Ascending aorta (tissue), 2 donors: ENCODE data around the gene CNKSR2. TPM values are rescaled to one million over a fixed set of nuclear protein-coding genes. Genes with fewer than 3 reads are reported as not detected.

Source experiments
- DNase-seq, 2 donors: peaks; one replicate each; pipeline ENCODE4 v3.0.0-alpha.2; 2019; ENCODE audit warnings: low spot score in 2 of 2
- H3K27ac ChIP-seq, 2 donors: fragments of 200-600 bp; sonication (generic); one replicate each; pipeline ENCODE4 v1.5.1; 2016 to 2017; ENCODE audit warnings: mild to moderate bottlenecking in 1 of 2
- H3K27me3 ChIP-seq: fragments of 200-600 bp; sonication (generic); one replicate; pipeline ENCODE4 v1.5.1; 2017
- H3K36me3 ChIP-seq, 2 donors: fragments of 200-600 bp; sonication (generic); one replicate each; pipeline ENCODE4 v1.5.1; 2016
- H3K4me1 ChIP-seq, 2 donors: fragments of 200-600 bp; sonication (generic); one replicate each; pipeline ENCODE4 v1.5.1; 2016 to 2017; ENCODE audit warnings: mild to moderate bottlenecking in 1 of 2
- H3K4me3 ChIP-seq, 2 donors: fragments of 200-600 bp; sonication (generic); one replicate each; pipeline ENCODE4 v1.5.1; 2016 to 2017; ENCODE audit warnings: mild to moderate bottlenecking in 1 of 2
- H3K9me3 ChIP-seq, 2 donors: fragments of 200-600 bp; sonication (generic); one replicate each; pipeline ENCODE4 v1.5.1; 2016
- CTCF ChIP-seq, 3 experiments: fragments of 200-600 bp in 2 of 3; fragments of 450-650 bp in 1 of 3; sonication (generic) in 2 of 3; IDR thresholded peaks; one replicate each; pipeline ENCODE4 v1.5.1; 2016 to 2019; ENCODE audit warnings: antibody characterized with exemption in 3 of 3, mild to moderate bottlenecking in 1 of 3, moderate library complexity in 1 of 3
- intact Hi-C: fragments of 100-400 bp; cut with DNase I; formaldehyde crosslinking; loops from one replicate; pipeline ENCODE4 v1.15.1; 2023
- total RNA-seq: library from RNA; depleted of rRNA; stranded (reverse); fragments of >200 nt; gene quantifications from one replicate; pipeline ENCODE4 v1.1.0, GENCODE V29; 2016

CNKSR2 gene
- total RNA-seq, 1 donor from 2014 or later: 0.53 TPM

GRCh38 chrX:21620234-21620633 is 246.0 kb downstream of the CNKSR2 start:
- no peak for DNase-seq
- Histone ChIP-seq H3K9me3 (no peaks in the 10 kb centered on the region), H3K27me3 (no peaks in the 10 kb centered on the region)

GRCh38 chrX:21623778-21624501 is 249.7 kb downstream of the CNKSR2 start:
- Histone ChIP-seq H3K27me3 (no peaks in the 10 kb centered on the region), H3K9me3 (peaks cover 0 to 5% of the 10 kb centered on the region in 2 donors), H3K4me1 (no peaks in the 10 kb centered on the region), H3K27ac (no peak overlapping the region), H3K4me3 (no peak overlapping the region), H3K36me3 (no peaks in the 10 kb centered on the region)
- DNase-seq: no peak
- intact Hi-C loops: no loop called here
- TF ChIP-seq CTCF (IDR thresholded peaks at IDR 0.05): no peak

More at GRCh38 chrX:21620234-21620633, 246.0 kb downstream of the CNKSR2 start:
- Histone ChIP-seq H3K36me3 (no peaks in the 10 kb centered on the region), H3K4me1 (no peaks in the 10 kb centered on the region), H3K27ac (no peak overlapping the region), H3K4me3 (no peak overlapping the region)
- intact Hi-C loops: no loop called here
- TF ChIP-seq CTCF (IDR thresholded peaks at IDR 0.05): no peak

- intact Hi-C loops: no loop called here
- peaks cover 0 to 5% of the 10 kb centered on the region in 2 donors for H3K9me3 ChIP-seq
- no peak for TF ChIP-seq CTCF (IDR thresholded peaks at IDR 0.05)
These were observed 257.8 kb downstream of the CNKSR2 start for GRCh38 chrX:21632027-21632426.

GRCh38 chrX:21638311-21638710 is 264.1 kb downstream of the CNKSR2 start:
- intact Hi-C loops: no loop called here
- TF ChIP-seq CTCF (IDR thresholded peaks at IDR 0.05): no peak

More at GRCh38 chrX:21632027-21632426, 257.8 kb downstream of the CNKSR2 start:
- Histone ChIP-seq H3K27me3 (no peaks in the 10 kb centered on the region), H3K36me3 (no peaks in the 10 kb centered on the region), H3K4me1 (no peaks in the 10 kb centered on the region), H3K27ac (no peak overlapping the region), H3K4me3 (no peak overlapping the region)
- no peak for DNase-seq

GRCh38 chrX:21639775-21640174 is 265.6 kb downstream of the CNKSR2 start:
- intact Hi-C loops: no loop called here
- Histone ChIP-seq H3K4me3 (no peak overlapping the region), H3K27ac (no peak overlapping the region), H3K9me3 (no peaks in the 10 kb centered on the region), H3K4me1 (no peaks in the 10 kb centered on the region), H3K27me3 (no peaks in the 10 kb centered on the region), H3K36me3 (no peaks in the 10 kb centered on the region)
- DNase-seq: no peak
- TF ChIP-seq CTCF (IDR thresholded peaks at IDR 0.05): no peak

More at GRCh38 chrX:21638311-21638710, 264.1 kb downstream of the CNKSR2 start:
- H3K4me1 ChIP-seq: no peaks in the 10 kb centered on the region
- no peak overlapping the region for H3K4me3 ChIP-seq
- DNase-seq: no peak
- no peaks in the 10 kb centered on the region for H3K27me3 ChIP-seq
- no peaks in the 10 kb centered on the region for H3K9me3 ChIP-seq
- H3K27ac ChIP-seq: no peak overlapping the region
- no peaks in the 10 kb centered on the region for H3K36me3 ChIP-seq
